Activated naive CD4-positive, alpha-beta T cell treated with anti-CD3 and anti-CD28 coated beads, Interleukin-2, amount 10 ng/mL, durations not matched to agents 7 days and 5 days (primary cell): ENCODE results near the gene NKAIN2.

ENCODE experiments used
- CTCF ChIA-PET: fragments of 350-600 bp; sonication (Branson Sonifier 250); formaldehyde crosslinking; loops from one replicate; lab custom pipeline; 2021; ENCODE audit warnings: antibody characterized with exemption; lab: Charles Lee
- DNase-seq: peaks from one replicate; pipeline ENCODE4 v3.0.0-alpha.2; 2020
- H3K27ac Mint-ChIP-seq: one replicate; pipeline ENCODE4 v1.8.0; 2021; ENCODE audit warnings: mild to moderate bottlenecking, moderate library complexity, mixed read lengths
- H3K27me3 Mint-ChIP-seq: one replicate; pipeline ENCODE4 v1.8.0; 2021; ENCODE audit warnings: mild to moderate bottlenecking, mixed read lengths
- H3K36me3 Mint-ChIP-seq: one replicate; pipeline ENCODE4 v1.8.0; 2021; ENCODE audit warnings: mixed read lengths
- H3K4me1 Mint-ChIP-seq: one replicate; pipeline ENCODE4 v1.8.0; 2021; ENCODE audit warnings: mixed read lengths
- H3K4me3 Mint-ChIP-seq: one replicate; pipeline ENCODE4 v1.8.0; 2021; ENCODE audit warnings: mild to moderate bottlenecking, moderate library complexity, mixed read lengths
- H3K9me3 Mint-ChIP-seq: one replicate; pipeline ENCODE4 v1.8.0; 2021; ENCODE audit warnings: mixed read lengths

The NKAIN2 gene

GRCh38 chr6:124753562-124754105, 950.0 kb downstream of the NKAIN2 start:
- CTCF ChIA-PET: interaction anchor here (0.7 kb wide), 1 partner anchor 14 kb away, joined by 3 read pairs; no protein-coding TSS in a partner anchor
- DNase-seq: no peak
- H3K4me1 Mint-ChIP-seq: no peaks in the 10 kb centered on the region
- no peaks in the 10 kb centered on the region for H3K27me3 Mint-ChIP-seq
- no peaks in the 10 kb centered on the region for H3K36me3 Mint-ChIP-seq
- no peaks in the 10 kb centered on the region for H3K9me3 Mint-ChIP-seq
- no peak overlapping the region for H3K27ac Mint-ChIP-seq
- H3K4me3 Mint-ChIP-seq: no peak overlapping the region

DNA sequence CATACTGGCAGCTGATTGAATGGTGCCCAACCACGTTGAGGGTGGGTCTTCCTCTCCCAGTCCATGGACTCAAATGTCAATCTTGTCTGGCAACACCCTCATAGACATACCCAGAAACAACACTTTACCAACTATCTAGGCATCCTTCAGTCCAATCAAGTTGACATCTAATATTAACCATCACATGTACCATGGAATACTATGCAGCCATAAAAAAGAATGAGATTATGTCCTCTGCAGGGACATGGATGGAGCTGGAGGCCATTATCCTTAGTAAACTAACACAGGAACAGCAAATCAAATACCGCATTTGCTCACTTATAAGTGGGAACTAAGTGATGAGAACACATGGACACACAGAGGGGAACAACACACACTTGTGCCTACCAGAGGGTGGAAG, 951.7 kb downstream of the NKAIN2 start:
- Mint-ChIP-seq H3K4me1 (no peaks in the 10 kb centered on the region), H3K27ac (no peak overlapping the region), H3K27me3 (no peaks in the 10 kb centered on the region), H3K4me3 (no peak overlapping the region), H3K36me3 (no peaks in the 10 kb centered on the region), H3K9me3 (no peaks in the 10 kb centered on the region)
- no peak for DNase-seq
- CTCF ChIA-PET: no interaction called here

DNA sequence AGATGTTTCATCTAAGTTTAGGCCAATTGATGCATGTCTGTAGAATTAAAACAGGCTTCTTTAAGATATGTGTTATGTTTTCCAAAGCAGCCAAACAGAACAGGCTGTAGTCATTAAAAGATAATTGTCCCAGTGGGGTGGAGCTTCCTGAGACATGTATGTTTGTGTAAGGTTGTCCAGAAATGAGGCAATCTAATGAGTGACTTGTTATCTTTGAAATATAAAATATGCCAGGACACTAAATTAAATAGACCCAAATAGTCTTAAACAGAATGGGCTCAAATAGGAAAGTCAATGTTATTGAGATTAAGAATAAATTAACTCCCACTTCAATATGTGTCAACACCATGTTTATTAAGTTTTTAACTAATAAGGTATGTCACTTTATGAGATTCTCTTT, 953.9 kb downstream of the NKAIN2 start:
- H3K4me3 Mint-ChIP-seq: no peak overlapping the region
- no peaks in the 10 kb centered on the region for H3K36me3 Mint-ChIP-seq
- no peak for DNase-seq
- no peaks in the 10 kb centered on the region for H3K9me3 Mint-ChIP-seq
- CTCF ChIA-PET: no interaction called here
- H3K4me1 Mint-ChIP-seq: no peaks in the 10 kb centered on the region
- H3K27me3 Mint-ChIP-seq: no peaks in the 10 kb centered on the region
- no peak overlapping the region for H3K27ac Mint-ChIP-seq

GRCh38 chr6:124758663-124759062, 955.0 kb downstream of the NKAIN2 start:
- no peaks in the 10 kb centered on the region for H3K36me3 Mint-ChIP-seq
- H3K9me3 Mint-ChIP-seq: no peaks in the 10 kb centered on the region
- CTCF ChIA-PET: no interaction called here
- DNase-seq: no peak
- H3K27me3 Mint-ChIP-seq: no peaks in the 10 kb centered on the region
- H3K4me3 Mint-ChIP-seq: no peak overlapping the region
- no peak overlapping the region for H3K27ac Mint-ChIP-seq
- H3K4me1 Mint-ChIP-seq: no peaks in the 10 kb centered on the region

GRCh38 chr6:124765280-124765679, 961.6 kb downstream of the NKAIN2 start:
- CTCF ChIA-PET: no interaction called here
- no peak overlapping the region for H3K4me3 Mint-ChIP-seq
- no peaks in the 10 kb centered on the region for H3K9me3 Mint-ChIP-seq
- H3K36me3 Mint-ChIP-seq: no peaks in the 10 kb centered on the region
- no peaks in the 10 kb centered on the region for H3K27me3 Mint-ChIP-seq
- no peaks in the 10 kb centered on the region for H3K4me1 Mint-ChIP-seq
- no peak for DNase-seq
- no peak overlapping the region for H3K27ac Mint-ChIP-seq

DNA sequence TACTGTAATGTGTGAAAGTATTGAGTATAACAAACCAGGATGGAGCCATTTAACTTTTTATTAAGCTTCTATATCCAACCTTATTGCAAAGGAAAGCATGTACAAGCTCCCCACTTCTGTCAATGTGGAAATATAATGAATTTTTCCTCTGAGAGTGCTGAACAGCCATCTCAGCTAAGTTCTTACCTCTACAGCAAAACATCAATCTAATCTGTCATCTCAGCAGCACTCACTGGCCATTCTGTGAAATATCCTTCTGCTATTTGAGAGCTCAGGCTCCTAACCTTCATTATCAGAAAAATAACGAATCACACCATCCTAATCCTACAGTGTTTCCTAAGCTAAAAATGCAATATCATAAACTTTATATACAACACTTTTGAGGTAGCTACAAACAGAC, 964.6 kb downstream of the NKAIN2 start:
- CTCF ChIA-PET: no interaction called here
- H3K27ac Mint-ChIP-seq: no peak overlapping the region
- no peaks in the 10 kb centered on the region for H3K9me3 Mint-ChIP-seq

DNA sequence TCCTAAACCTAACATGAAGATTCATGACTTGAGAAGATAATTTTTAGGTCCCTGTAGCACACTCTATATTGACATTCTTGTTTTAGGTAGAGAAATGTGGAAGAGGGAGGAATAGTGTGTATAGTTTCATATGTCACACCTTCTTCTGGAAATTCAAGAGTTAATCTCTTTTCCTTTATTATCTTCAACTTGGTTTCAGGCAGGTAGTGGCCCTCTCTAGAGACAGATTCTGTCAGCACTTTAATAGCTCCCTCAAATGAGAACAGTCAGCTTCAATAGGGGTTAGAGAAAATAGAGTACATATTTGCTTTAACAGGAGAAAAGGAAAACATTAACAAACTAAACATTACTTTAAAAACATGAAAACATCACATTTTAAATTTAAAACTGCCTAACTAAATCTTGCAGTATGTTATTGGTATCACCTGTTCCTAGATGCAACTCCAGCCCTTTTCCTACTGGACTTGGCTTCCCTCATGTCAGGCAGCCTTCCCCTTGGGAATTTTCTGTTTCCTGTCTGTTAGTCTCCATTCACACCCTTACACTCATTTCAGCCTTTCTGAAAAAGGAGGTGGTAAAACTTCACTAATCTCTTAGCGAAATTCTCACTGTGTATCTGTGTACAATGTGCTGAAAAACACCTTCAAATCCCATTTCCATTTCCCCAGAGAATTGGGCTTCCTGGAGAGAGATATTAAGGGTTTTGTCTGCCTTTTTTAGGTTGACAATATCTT, 966.3 kb downstream of the NKAIN2 start:
- Mint-ChIP-seq H3K9me3 (no peaks in the 10 kb centered on the region), H3K27me3 (no peaks in the 10 kb centered on the region), H3K4me1 (no peaks in the 10 kb centered on the region), H3K27ac (no peak overlapping the region), H3K4me3 (no peak overlapping the region), H3K36me3 (no peaks in the 10 kb centered on the region)
- CTCF ChIA-PET: no interaction called here
- DNase-seq: no peak

More for the DNA sequence above, 964.6 kb downstream of the NKAIN2 start:
- no peak for DNase-seq
- Mint-ChIP-seq H3K4me3 (no peak overlapping the region), H3K27me3 (no peaks in the 10 kb centered on the region), H3K36me3 (no peaks in the 10 kb centered on the region), H3K4me1 (no peaks in the 10 kb centered on the region)

GRCh38 chr6:124770784-124771183, 967.1 kb downstream of the NKAIN2 start:
- CTCF ChIA-PET: no interaction called here
- H3K4me1 Mint-ChIP-seq: no peaks in the 10 kb centered on the region
- H3K36me3 Mint-ChIP-seq: no peaks in the 10 kb centered on the region
- no peak overlapping the region for H3K4me3 Mint-ChIP-seq
- H3K27ac Mint-ChIP-seq: no peak overlapping the region
- no peak for DNase-seq
- no peaks in the 10 kb centered on the region for H3K27me3 Mint-ChIP-seq
- no peaks in the 10 kb centered on the region for H3K9me3 Mint-ChIP-seq

GRCh38 chr6:124772733-124773319, 969.2 kb downstream of the NKAIN2 start:
- DNase-seq: no peak
- Mint-ChIP-seq H3K9me3 (no peaks in the 10 kb centered on the region), H3K27ac (no peak overlapping the region), H3K4me1 (no peaks in the 10 kb centered on the region), H3K36me3 (no peaks in the 10 kb centered on the region), H3K4me3 (no peak overlapping the region), H3K27me3 (no peaks in the 10 kb centered on the region)
- CTCF ChIA-PET: no interaction called here

DNA sequence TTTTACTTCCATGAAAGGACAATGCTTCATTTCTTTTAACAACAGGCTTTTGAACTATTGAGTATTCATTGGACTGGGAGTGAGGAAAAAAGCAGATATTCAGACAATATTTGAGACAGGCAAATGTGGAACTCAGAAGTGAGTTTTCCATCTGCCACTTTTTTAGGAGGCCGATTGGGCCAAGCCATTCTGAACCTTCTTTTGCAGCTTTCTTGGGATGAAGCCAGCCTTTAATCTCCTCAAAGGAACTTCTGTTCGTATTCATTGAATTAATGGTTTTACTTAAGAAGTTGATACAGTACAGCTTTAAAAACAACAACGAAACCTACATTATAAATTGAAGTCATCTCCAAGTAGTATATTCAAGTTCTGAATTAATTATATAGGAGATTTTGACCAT, 971.5 kb downstream of the NKAIN2 start:
- H3K27ac Mint-ChIP-seq: no peak overlapping the region
- CTCF ChIA-PET: interaction anchor here (0.6 kb wide), 1 partner anchor 1341 kb away, joined by 3 read pairs; no protein-coding TSS in a partner anchor
- no peak for DNase-seq
- no peaks in the 10 kb centered on the region for H3K36me3 Mint-ChIP-seq
- H3K9me3 Mint-ChIP-seq: no peaks in the 10 kb centered on the region
- no peaks in the 10 kb centered on the region for H3K27me3 Mint-ChIP-seq
- H3K4me1 Mint-ChIP-seq: no peaks in the 10 kb centered on the region
- no peak overlapping the region for H3K4me3 Mint-ChIP-seq

GRCh38 chr6:124777863-124778262, 974.2 kb downstream of the NKAIN2 start:
- H3K27ac Mint-ChIP-seq: no peak overlapping the region

DNA sequence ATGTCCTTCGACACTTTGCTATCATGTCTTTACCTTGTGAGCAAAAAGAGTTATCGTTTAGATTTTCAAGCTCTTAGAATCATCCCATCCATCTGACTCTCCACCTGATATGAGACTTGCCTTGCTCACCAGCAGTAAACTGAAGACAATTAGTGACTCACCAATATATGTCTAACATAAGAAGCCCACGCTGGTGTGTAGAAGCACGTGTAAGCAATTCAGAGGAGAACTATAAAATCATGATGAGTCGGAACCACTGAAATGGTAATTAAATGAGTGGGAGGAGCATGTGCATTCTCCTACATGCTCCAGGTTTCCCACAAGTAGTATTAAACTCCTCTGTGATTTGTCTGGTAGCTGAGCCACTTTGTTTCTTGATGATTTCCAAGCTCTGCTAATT, 977.0 kb downstream of the NKAIN2 start:
- H3K4me1 Mint-ChIP-seq: no peaks in the 10 kb centered on the region
- CTCF ChIA-PET: no interaction called here
- no peak overlapping the region for H3K27ac Mint-ChIP-seq
- no peaks in the 10 kb centered on the region for H3K9me3 Mint-ChIP-seq
- no peak overlapping the region for H3K4me3 Mint-ChIP-seq
- H3K36me3 Mint-ChIP-seq: no peaks in the 10 kb centered on the region
- no peak for DNase-seq
- H3K27me3 Mint-ChIP-seq: no peaks in the 10 kb centered on the region

More at GRCh38 chr6:124777863-124778262, 974.2 kb downstream of the NKAIN2 start:
- DNase-seq: no peak
- no peaks in the 10 kb centered on the region for H3K27me3 Mint-ChIP-seq
- H3K9me3 Mint-ChIP-seq: no peaks in the 10 kb centered on the region
- H3K36me3 Mint-ChIP-seq: no peaks in the 10 kb centered on the region
- CTCF ChIA-PET: no interaction called here
- H3K4me1 Mint-ChIP-seq: no peaks in the 10 kb centered on the region
- H3K4me3 Mint-ChIP-seq: no peak overlapping the region

- Mint-ChIP-seq H3K27me3 (no peaks in the 10 kb centered on the region), H3K27ac (no peak overlapping the region), H3K4me3 (no peak overlapping the region), H3K36me3 (no peaks in the 10 kb centered on the region), H3K9me3 (no peaks in the 10 kb centered on the region), H3K4me1 (no peaks in the 10 kb centered on the region)
- DNase-seq: no peak
- CTCF ChIA-PET: no interaction called here
Measured at GRCh38 chr6:124783344-124783743, 979.7 kb downstream of the NKAIN2 start.

DNA sequence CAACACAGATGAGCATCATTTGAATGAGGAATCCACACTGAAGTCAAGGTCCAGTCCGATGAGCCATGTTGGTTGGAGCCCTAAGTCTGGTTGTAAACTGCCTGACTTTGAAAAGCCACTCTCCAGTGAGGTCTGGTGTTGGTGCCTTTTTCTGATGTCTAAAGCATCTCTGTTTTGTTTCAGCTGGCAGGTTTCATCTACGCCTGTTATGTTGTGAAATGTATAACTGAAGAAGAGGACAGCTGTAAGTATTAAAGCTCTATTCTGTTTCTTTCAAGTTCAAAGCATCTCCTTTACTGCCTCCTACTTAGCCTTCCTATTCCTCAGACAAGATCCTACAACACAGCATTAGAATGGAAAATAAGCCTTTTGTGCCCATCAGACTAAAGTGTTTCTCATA, 987.5 kb downstream of the NKAIN2 start:
- no peaks in the 10 kb centered on the region for H3K4me1 Mint-ChIP-seq
- CTCF ChIA-PET: no interaction called here
- no peaks in the 10 kb centered on the region for H3K36me3 Mint-ChIP-seq
- no peak for DNase-seq
- no peak overlapping the region for H3K27ac Mint-ChIP-seq
- H3K27me3 Mint-ChIP-seq: no peaks in the 10 kb centered on the region
- H3K9me3 Mint-ChIP-seq: no peaks in the 10 kb centered on the region
- no peak overlapping the region for H3K4me3 Mint-ChIP-seq

DNA sequence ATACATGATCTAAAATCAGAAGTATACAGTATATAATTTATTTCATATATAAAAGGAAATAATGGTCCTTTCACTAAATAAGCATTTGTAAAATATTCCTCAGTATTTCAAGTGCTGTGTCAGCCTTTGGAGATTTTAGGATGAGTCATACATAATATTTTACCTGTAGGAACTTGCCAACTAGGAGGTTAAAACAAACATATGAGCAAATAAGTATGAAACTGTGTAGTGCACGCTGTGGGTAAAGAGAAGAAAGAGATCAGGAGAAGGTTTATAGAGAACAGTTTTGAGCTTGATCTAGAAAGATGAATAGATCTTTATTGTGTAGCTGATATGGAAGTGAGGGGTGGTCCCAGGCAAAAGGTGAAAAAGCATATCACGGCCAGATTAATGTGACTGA, 988.7 kb downstream of the NKAIN2 start:
- CTCF ChIA-PET: no interaction called here
- H3K36me3 Mint-ChIP-seq: no peaks in the 10 kb centered on the region
- H3K27me3 Mint-ChIP-seq: no peaks in the 10 kb centered on the region
- H3K4me3 Mint-ChIP-seq: no peak overlapping the region
- no peak overlapping the region for H3K27ac Mint-ChIP-seq
- H3K9me3 Mint-ChIP-seq: no peaks in the 10 kb centered on the region
- no peak for DNase-seq
- no peaks in the 10 kb centered on the region for H3K4me1 Mint-ChIP-seq
